Stimulated activated CD8-positive, alpha-beta memory T cell treated with anti-CD3 and anti-CD28 coated beads, Interleukin-2, amount 100 ng/mL, for 1 hour (primary cell): ENCODE measurements around the gene SPRED2.
A peak's percentile ranks its signal among the peaks of the same experiment; 100 is the strongest.

ENCODE experiments used
- DNase-seq, 2 donors: peaks; one replicate each; pipeline ENCODE4 v3.0.0-alpha.2; 2020; ENCODE audit warnings: low read depth in 2 of 2

SPRED2 gene

GRCh38 chr2:65311049-65311448 is 121.3 kb downstream of the SPRED2 start:
- DNase-seq, result no peak

- no peak for DNase-seq
Measured at GRCh38 chr2:65309699-65310098, 122.7 kb downstream of the SPRED2 start.

- no peak for DNase-seq
Measured at GRCh38 chr2:65305934-65306333, 126.5 kb downstream of the SPRED2 start.

- DNase-seq, result peak; percentile 37 to 40
Measured at GRCh38 chr2:65300761-65301711, 131.4 kb downstream of the SPRED2 start.

- DNase-seq, result no peak
Measured at GRCh38 chr2:65300134-65300760, 132.2 kb downstream of the SPRED2 start.

GRCh38 chr2:65299246-65299645 is 133.2 kb downstream of the SPRED2 start:
- no peak for DNase-seq

- DNase-seq, result no peak
Measured at GRCh38 chr2:65298089-65298488, 134.3 kb downstream of the SPRED2 start.

- no peak for DNase-seq
Measured at GRCh38 chr2:65297544-65297943, 134.9 kb downstream of the SPRED2 start.

GRCh38 chr2:65296971-65297370 is 135.4 kb downstream of the SPRED2 start:
- DNase-seq, result no peak

GRCh38 chr2:65294701-65295100 is 137.7 kb downstream of the SPRED2 start:
- DNase-seq, result no peak

GRCh38 chr2:65294136-65294535 is 138.3 kb downstream of the SPRED2 start:
- no peak for DNase-seq

- DNase-seq, result no peak
Measured at GRCh38 chr2:65293376-65293775, 139.0 kb downstream of the SPRED2 start.

- no peak for DNase-seq
Measured at GRCh38 chr2:65292461-65293011, 139.9 kb downstream of the SPRED2 start.

- no peak for DNase-seq
Measured at GRCh38 chr2:65292106-65292400, 140.3 kb downstream of the SPRED2 start.

GRCh38 chr2:65291216-65292105 is 140.9 kb downstream of the SPRED2 start:
- DNase-seq, result no peak

- no peak for DNase-seq
Measured at GRCh38 chr2:65287364-65287763, 145.0 kb downstream of the SPRED2 start.

- DNase-seq, result no peak
Measured at GRCh38 chr2:65282477-65283053, 149.8 kb downstream of the SPRED2 start.

- DNase-seq, result no peak
Measured at GRCh38 chr2:65281627-65282351, 150.6 kb downstream of the SPRED2 start.

- DNase-seq, result no peak
Measured at GRCh38 chr2:65279756-65280155, 152.6 kb downstream of the SPRED2 start.

- DNase-seq, result no peak
Measured at GRCh38 chr2:65278531-65278981, 153.8 kb downstream of the SPRED2 start.
